ENCODE data around the gene TXNRD2. TPM values are rescaled to one million over a fixed set of nuclear protein-coding genes. Genes with fewer than 3 reads are reported as not detected.

Gene TXNRD2
- total RNA-seq, 1 experiment from 2014 or later, result 39.9 TPM

- Mint-ChIP-seq H3K9me3 (ENCODE audit: unreplicated experiment) (no peaks in the 10 kb centered on the region), H3K4me3 (ENCODE audit: unreplicated experiment) (no peak overlapping the region), H3K4me1 (ENCODE audit: insufficient read depth, unreplicated experiment) (no peaks in the 10 kb centered on the region), H3K36me3 (ENCODE audit: insufficient read depth, unreplicated experiment) (peaks cover 14% of the 10 kb centered on the region), H3K27me3 (ENCODE audit: insufficient read depth, unreplicated experiment) (no peaks in the 10 kb centered on the region), H3K27ac (ENCODE audit: low read depth, unreplicated experiment) (no peak overlapping the region)
- POLR2A ChIA-PET, result no interaction called here
- intact Hi-C loops (cut with micrococcal nuclease), result no loop called here
- DNase-seq (ENCODE audit: unreplicated experiment), result no peak
- CTCF ChIA-PET, result interaction anchor here (0.6 to 4.0 kb wide), 5 partner anchors 9 to 172 kb away, joined by 3 to 19 read pairs (median 7); no protein-coding TSS in a partner anchor
- no peak for TF ChIP-seq CTCF (IDR thresholded peaks at IDR 0.05; ENCODE audit: unreplicated experiment)
- no TSS peak for BruUV-seq (replicated peaks)
These were observed 39.3 kb downstream of the TXNRD2 start for GRCh38 chr22:19902245-19902715.

- Mint-ChIP-seq H3K9me3 (ENCODE audit: unreplicated experiment) (no peaks in the 10 kb centered on the region), H3K4me3 (ENCODE audit: unreplicated experiment) (no peak overlapping the region), H3K27me3 (ENCODE audit: insufficient read depth, unreplicated experiment) (no peaks in the 10 kb centered on the region), H3K4me1 (ENCODE audit: insufficient read depth, unreplicated experiment) (no peaks in the 10 kb centered on the region), H3K27ac (ENCODE audit: low read depth, unreplicated experiment) (no peak overlapping the region), H3K36me3 (ENCODE audit: insufficient read depth, unreplicated experiment) (peaks cover 8% of the 10 kb centered on the region)
- no peak for DNase-seq (ENCODE audit: unreplicated experiment)
- ChIA-PET CTCF (interaction anchor here (0.6 to 4.0 kb wide), 7 partner anchors 8 to 234 kb away, joined by 3 to 19 read pairs (median 5); no protein-coding TSS in a partner anchor), POLR2A (no interaction called here)
- BruUV-seq (replicated peaks), result no TSS peak
- intact Hi-C loops (cut with micrococcal nuclease), result no loop called here
- TF ChIP-seq CTCF (IDR thresholded peaks at IDR 0.05; ENCODE audit: unreplicated experiment), result no peak
These were observed 39.9 kb downstream of the TXNRD2 start for GRCh38 chr22:19901577-19902244.

- Mint-ChIP-seq H3K4me3 (ENCODE audit: unreplicated experiment) (no peak overlapping the region), H3K4me1 (ENCODE audit: insufficient read depth, unreplicated experiment) (no peaks in the 10 kb centered on the region), H3K9me3 (ENCODE audit: unreplicated experiment) (no peaks in the 10 kb centered on the region), H3K36me3 (ENCODE audit: insufficient read depth, unreplicated experiment) (peaks cover 9% of the 10 kb centered on the region), H3K27ac (ENCODE audit: low read depth, unreplicated experiment) (no peak overlapping the region), H3K27me3 (ENCODE audit: insufficient read depth, unreplicated experiment) (no peaks in the 10 kb centered on the region)
- POLR2A ChIA-PET, result no interaction called here
- TF ChIP-seq CTCF (IDR thresholded peaks at IDR 0.05; ENCODE audit: unreplicated experiment), result no peak
- CTCF ChIA-PET, result interaction anchor here (0.6 to 4.0 kb wide), 8 partner anchors 9 to 233 kb away, joined by 3 to 19 read pairs (median 4); no protein-coding TSS in a partner anchor
- no TSS peak for BruUV-seq (replicated peaks)
- DNase-seq (ENCODE audit: unreplicated experiment), result no peak
- intact Hi-C loops (cut with micrococcal nuclease), result no loop called here
These were observed 40.7 kb downstream of the TXNRD2 start for GRCh38 chr22:19900707-19901436.

GRCh38 chr22:19898831-19899567, 42.6 kb downstream of the TXNRD2 start:
- ChIA-PET CTCF (interaction anchor here (0.6 to 4.0 kb wide), 5 partner anchors 11 to 169 kb away, joined by 3 to 19 read pairs (median 5); no protein-coding TSS in a partner anchor), POLR2A (interaction anchor here (1.3 kb wide), 1 partner anchor 75 kb away, joined by 3 read pairs; no protein-coding TSS in a partner anchor)
- intact Hi-C loops (cut with micrococcal nuclease), result no loop called here
- Mint-ChIP-seq H3K9me3 (ENCODE audit: unreplicated experiment) (no peaks in the 10 kb centered on the region), H3K4me1 (ENCODE audit: insufficient read depth, unreplicated experiment) (no peaks in the 10 kb centered on the region), H3K27me3 (ENCODE audit: insufficient read depth, unreplicated experiment) (no peaks in the 10 kb centered on the region), H3K27ac (ENCODE audit: low read depth, unreplicated experiment) (no peak overlapping the region), H3K4me3 (ENCODE audit: unreplicated experiment) (no peak overlapping the region), H3K36me3 (ENCODE audit: insufficient read depth, unreplicated experiment) (peaks cover 20% of the 10 kb centered on the region)
- no TSS peak for BruUV-seq (replicated peaks)
- no peak for DNase-seq (ENCODE audit: unreplicated experiment)
- TF ChIP-seq CTCF (IDR thresholded peaks at IDR 0.05; ENCODE audit: unreplicated experiment), result no peak
